Endothelial cell of umbilical vein (primary cell): ENCODE data around the gene C8G. TPM values are rescaled to one million over a fixed set of nuclear protein-coding genes. Genes with fewer than 3 reads are reported as not detected.

ENCODE experiments used
- BruUV-seq: library from RNA; stranded (reverse); fragments of 400-500 nt; replicated peaks from 2 replicates; lab custom pipeline; 2021; lab: Mats Ljungman, UMichigan
- CTCF ChIA-PET: fragments of 300-600, 350-600 bp; sonication (Branson Sonifier 250); formaldehyde crosslinking; loops from one replicate; lab custom pipeline; 2021; ENCODE audit warnings: antibody characterized with exemption, inconsistent platforms; lab: Charles Lee
- POLR2A ChIA-PET: fragments of 300-600, 350-600 bp; sonication (Branson Sonifier 250); formaldehyde crosslinking; loops from one replicate; lab custom pipeline; 2021; ENCODE audit warnings: antibody characterized with exemption, inconsistent platforms; lab: Charles Lee
- DNase-seq: peaks from one replicate; pipeline ENCODE4 v3.0.0-alpha.2; 2011; ENCODE audit warnings: low read depth, low spot score
- FAIRE-seq: peaks from 2 replicates; lab custom pipeline; 2011; peaks lifted over from hg19 to GRCh38; lab: Jason Lieb, UNC
- H2AFZ ChIP-seq: 2 replicates; pipeline ENCODE4 v1.6.0; 2012; ENCODE audit warnings: low read depth, low read length, control low read depth, inconsistent platforms
- H3K27ac ChIP-seq: 2 replicates; pipeline ENCODE4 v1.5.1; 2011; ENCODE audit warnings: low read depth, mild to moderate bottlenecking, control low read depth, low read length, moderate library complexity; ENCODE audit not compliant: insufficient read depth
- H3K27me3 ChIP-seq, 2 experiments: 2 replicates each; pipeline versions ENCODE4 v1.6.0 to v1.6.1; 2011; ENCODE audit warnings: low read length in 2 of 2, mixed read lengths in 1 of 2; ENCODE audit not compliant: control insufficient read depth in 2 of 2, insufficient read depth in 2 of 2
- H3K36me3 ChIP-seq, 2 experiments: 2 replicates in 1 of 2; 3 replicates in 1 of 2; pipeline ENCODE4 v1.5.1; 2011; ENCODE audit warnings: low read length in 2 of 2, mild to moderate bottlenecking in 1 of 2, moderate library complexity in 1 of 2; ENCODE audit not compliant: control insufficient read depth in 2 of 2, insufficient read depth in 2 of 2; ENCODE audit errors: extremely low read depth in 1 of 2
- H3K4me1 ChIP-seq: 3 replicates; pipeline ENCODE4 v1.5.1; 2011; ENCODE audit warnings: mild to moderate bottlenecking, low read length; ENCODE audit not compliant: control insufficient read depth, insufficient read depth; ENCODE audit errors: extremely low read depth
- H3K4me2 ChIP-seq: 2 replicates; pipeline ENCODE4 v1.6.1; 2011; ENCODE audit warnings: low read length, control low read depth, mixed read lengths; ENCODE audit not compliant: insufficient read depth
- H3K4me3 ChIP-seq, 3 experiments: fragments of 200-600 bp in 1 of 3; sonication (generic), shearing (Covaris generic) in 1 of 3; replicated peaks in 1 of 3; 2 replicates each; pipeline ENCODE4 v1.5.1; 2011 to 2016; ENCODE audit warnings: control low read depth in 3 of 3, low read length in 3 of 3, mild to moderate bottlenecking in 2 of 3, inconsistent platforms in 1 of 3, low read depth in 1 of 3, moderate library complexity in 1 of 3; ENCODE audit not compliant: insufficient read depth in 1 of 3
- H3K79me2 ChIP-seq: 2 replicates; pipeline ENCODE4 v1.6.0; 2012; ENCODE audit warnings: low read length, inconsistent platforms; ENCODE audit not compliant: control insufficient read depth, insufficient read depth
- H3K9ac ChIP-seq: replicated peaks from 2 replicates; pipeline ENCODE3; 2011; ENCODE audit warnings: low read length, control low read depth; ENCODE audit not compliant: insufficient read depth; ENCODE audit errors: extremely low read depth
- H3K9me1 ChIP-seq: replicated peaks from 3 replicates; pipeline ENCODE4 v1.6.0; 2011; ENCODE audit warnings: mild to moderate bottlenecking, low read length; ENCODE audit not compliant: control insufficient read depth, insufficient read depth; ENCODE audit errors: extremely low read depth
- H3K9me3 ChIP-seq: replicated peaks from 2 replicates; pipeline ENCODE4 v1.5.1; 2012; ENCODE audit warnings: low read length, inconsistent platforms; ENCODE audit not compliant: control insufficient read depth, insufficient read depth
- H4K20me1 ChIP-seq: replicated peaks from 2 replicates; pipeline ENCODE3; 2011; ENCODE audit warnings: mild to moderate bottlenecking, low read length; ENCODE audit not compliant: control insufficient read depth, insufficient read depth; ENCODE audit errors: extremely low read depth
- EZH2 ChIP-seq: IDR thresholded peaks from 2 replicates; pipeline ENCODE4 v1.6.1; 2012; ENCODE audit warnings: borderline replicate concordance, low read depth, mild to moderate bottlenecking, moderate library complexity, low read length, inconsistent platforms; ENCODE audit not compliant: severe bottlenecking
- FOS ChIP-seq: IDR thresholded peaks from 2 replicates; pipeline ENCODE4 v1.6.1; 2011; ENCODE audit warnings: mild to moderate bottlenecking, low read length, moderate library complexity, borderline replicate concordance; ENCODE audit not compliant: insufficient read depth
- GATA2 ChIP-seq: IDR thresholded peaks from 2 replicates; pipeline ENCODE4 v1.7.0; 2011; ENCODE audit warnings: low read depth, mild to moderate bottlenecking, moderate library complexity, mixed read lengths, low read length; ENCODE audit not compliant: insufficient read length, insufficient read depth
- JUN ChIP-seq: IDR thresholded peaks from 2 replicates; pipeline ENCODE4 v1.6.1; 2011; ENCODE audit warnings: borderline replicate concordance, low read depth; ENCODE audit not compliant: insufficient read length, insufficient read depth
- MYC ChIP-seq: IDR thresholded peaks from one replicate; pipeline ENCODE4 v1.6.1; 2011; ENCODE audit warnings: mild to moderate bottlenecking, low read depth, low read length
- POLR2A ChIP-seq: IDR thresholded peaks from 2 replicates; pipeline ENCODE4 v1.6.1; 2012; ENCODE audit warnings: low read depth, mild to moderate bottlenecking, control low read depth, low read length
- POLR2AphosphoS5 ChIP-seq: IDR thresholded peaks from 2 replicates; pipeline ENCODE4 v1.6.1; 2012; ENCODE audit warnings: low read depth, mild to moderate bottlenecking, control low read depth, low read length, moderate library complexity; ENCODE audit not compliant: insufficient read depth
- dilution Hi-C: fragments of 300-500 bp; cut with MboI; formaldehyde crosslinking; loops from one replicate; pipeline ENCODE4 v1.15.0; 2019; ENCODE audit warnings: low sequenced_read_pairs; ENCODE audit not compliant: extremely low pct_ligation_motif_present
- intact Hi-C: fragments of 100-400 bp; cut with micrococcal nuclease; formaldehyde crosslinking; loops from one replicate; pipeline ENCODE4 v1.10.0; 2022
- polyA plus RNA-seq, 4 experiments: library from polyadenylated mRNA; depleted of rRNA in 3 of 4; stranded (reverse) in 3 of 4; unstranded in 1 of 4; fragments of >200 nt; gene quantifications; 2 replicates each; pipeline versions ENCODE4 v1.2.1 to v1.2.3, GENCODE V29; 2011 to 2012; ENCODE audit warnings: missing spikeins in 1 of 4
- total RNA-seq: library from RNA; stranded (reverse); gene quantifications from 2 replicates; pipeline ENCODE4 v1.2.3, GENCODE V29; 2021
- TF ChIP-seq, protein P1 (sequence below): IDR thresholded peaks from 2 replicates; pipeline ENCODE4 v1.6.1; 2011; ENCODE audit not compliant: insufficient read depth, insufficient read length
- TF ChIP-seq, protein P2 (sequence below), 2 donors: IDR thresholded peaks; 1 replicate in 1 of 2; 2 replicates in 1 of 2; pipeline ENCODE4 v1.5.1; 2011; ENCODE audit warnings: low read length in 2 of 2, mild to moderate bottlenecking in 2 of 2, moderate library complexity in 2 of 2, control low read depth in 1 of 2, inconsistent platforms in 1 of 2, low read depth in 1 of 2; ENCODE audit not compliant: insufficient read depth in 1 of 2; ENCODE audit errors: extremely low read depth in 1 of 2

Gene C8G
- total and polyA plus RNA-seq, 2 donors (not counting 3 experiments of a cell fraction or from before 2014, with no cell fraction given) = 0.47 to 1.9 TPM

DNA sequence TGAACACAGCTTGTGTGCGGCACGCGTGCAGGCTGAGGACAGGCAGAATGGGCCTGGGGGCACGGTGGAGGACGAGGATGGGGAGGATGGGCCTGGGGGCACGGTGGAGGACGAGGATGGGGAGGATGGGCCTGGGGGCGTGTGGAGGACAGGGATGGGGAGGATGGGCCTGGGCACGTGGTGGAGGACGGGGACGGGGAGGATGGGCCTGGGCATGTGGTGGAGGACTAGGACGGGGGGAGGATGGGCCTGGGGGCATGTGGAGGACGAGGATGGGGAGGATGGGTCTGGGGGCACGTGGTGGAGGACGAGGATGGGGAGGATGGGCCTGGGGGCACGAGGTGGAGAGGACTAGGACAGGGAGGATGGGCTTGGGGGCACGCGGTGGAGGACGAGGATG, 22.5 kb upstream of the C8G start:
- Histone ChIP-seq H3K4me3 (no peak overlapping the region), H3K27me3 (no peaks in the 10 kb centered on the region), H3K27ac (no peak overlapping the region), H3K4me1 (peaks cover under 1% of the 10 kb centered on the region), H3K79me2 (no peaks in the 10 kb centered on the region), H3K4me2 (no peak overlapping the region), H3K36me3 (peaks cover 0 to 29% of the 10 kb centered on the region in 2 experiments), H4K20me1 (no peaks in the 10 kb centered on the region), H3K9me1 (no peaks in the 10 kb centered on the region), H3K9ac (no peak overlapping the region), H3K9me3 (no peaks in the 10 kb centered on the region), H2AFZ (no peak overlapping the region)
- TF ChIP-seq POLR2A (no peak), JUN (no peak), GATA2 (no peak), EZH2 (no peak), POLR2AphosphoS5 (no peak), FOS (no peak), MYC (no peak)
- TF ChIP-seq, protein P1, sequence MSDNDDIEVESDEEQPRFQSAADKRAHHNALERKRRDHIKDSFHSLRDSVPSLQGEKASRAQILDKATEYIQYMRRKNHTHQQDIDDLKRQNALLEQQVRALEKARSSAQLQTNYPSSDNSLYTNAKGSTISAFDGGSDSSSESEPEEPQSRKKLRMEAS = no peak
- TF ChIP-seq, protein P2, sequence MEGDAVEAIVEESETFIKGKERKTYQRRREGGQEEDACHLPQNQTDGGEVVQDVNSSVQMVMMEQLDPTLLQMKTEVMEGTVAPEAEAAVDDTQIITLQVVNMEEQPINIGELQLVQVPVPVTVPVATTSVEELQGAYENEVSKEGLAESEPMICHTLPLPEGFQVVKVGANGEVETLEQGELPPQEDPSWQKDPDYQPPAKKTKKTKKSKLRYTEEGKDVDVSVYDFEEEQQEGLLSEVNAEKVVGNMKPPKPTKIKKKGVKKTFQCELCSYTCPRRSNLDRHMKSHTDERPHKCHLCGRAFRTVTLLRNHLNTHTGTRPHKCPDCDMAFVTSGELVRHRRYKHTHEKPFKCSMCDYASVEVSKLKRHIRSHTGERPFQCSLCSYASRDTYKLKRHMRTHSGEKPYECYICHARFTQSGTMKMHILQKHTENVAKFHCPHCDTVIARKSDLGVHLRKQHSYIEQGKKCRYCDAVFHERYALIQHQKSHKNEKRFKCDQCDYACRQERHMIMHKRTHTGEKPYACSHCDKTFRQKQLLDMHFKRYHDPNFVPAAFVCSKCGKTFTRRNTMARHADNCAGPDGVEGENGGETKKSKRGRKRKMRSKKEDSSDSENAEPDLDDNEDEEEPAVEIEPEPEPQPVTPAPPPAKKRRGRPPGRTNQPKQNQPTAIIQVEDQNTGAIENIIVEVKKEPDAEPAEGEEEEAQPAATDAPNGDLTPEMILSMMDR (IDR thresholded peaks at IDR 0.05; ENCODE audit: extremely low read depth in 1 of 2, insufficient read depth in 1 of 2, low read depth in 1 of 2, low read length in 2 of 2) = no peak
- intact Hi-C loops = no loop called here
- DNase-seq = no peak
- CTCF ChIA-PET = no interaction called here
- dilution Hi-C loops = no loop called here
- POLR2A ChIA-PET = no interaction called here
- no peak for FAIRE-seq
- BruUV-seq = no TSS peak
